Mesendoderm (in vitro differentiated cells): ENCODE results near the gene KDM3A.

Experiments
- DNase-seq: peaks from one replicate; pipeline ENCODE4 v3.0.0; 2013
- H2AK5ac ChIP-seq: 2 replicates; pipeline ENCODE4 v1.6.1; 2013; ENCODE audit warnings: low read length, inconsistent platforms
- H2BK120ac ChIP-seq: 2 replicates; pipeline ENCODE4 v1.6.1; 2013; ENCODE audit warnings: low read depth, mild to moderate bottlenecking, low read length, moderate library complexity, mixed read lengths
- H2BK15ac ChIP-seq: replicated peaks from 2 replicates; pipeline ENCODE4 v1.6.1; 2013; ENCODE audit warnings: low read depth, mild to moderate bottlenecking, moderate library complexity
- H2BK5ac ChIP-seq: 2 replicates; pipeline ENCODE4 v1.6.1; 2013; ENCODE audit warnings: low read length, inconsistent platforms
- H3K18ac ChIP-seq: 2 replicates; pipeline ENCODE4 v1.6.1; 2013; ENCODE audit warnings: mild to moderate bottlenecking, low read length, mixed read lengths
- H3K23ac ChIP-seq: one replicate; pipeline ENCODE4 v1.6.1; 2013; ENCODE audit warnings: low read length
- H3K27ac ChIP-seq: 2 replicates; pipeline ENCODE4 v1.5.1; 2013; ENCODE audit warnings: low read depth, mild to moderate bottlenecking, inconsistent platforms, low read length, moderate library complexity
- H3K27me3 ChIP-seq: 2 replicates; pipeline ENCODE4 v1.6.1; 2013; ENCODE audit warnings: low read length, control low read depth, mild to moderate bottlenecking, inconsistent platforms; ENCODE audit not compliant: insufficient read depth, poor library complexity
- H3K36me3 ChIP-seq: 2 replicates; pipeline ENCODE4 v1.6.1; 2013; ENCODE audit warnings: low read length, inconsistent platforms; ENCODE audit not compliant: control insufficient read depth, insufficient read depth
- H3K4ac ChIP-seq: one replicate; pipeline ENCODE4 v1.6.1; 2013; ENCODE audit warnings: low read depth, mild to moderate bottlenecking, low read length, moderate library complexity
- H3K4me1 ChIP-seq: 2 replicates; pipeline ENCODE4 v1.6.1; 2013; ENCODE audit warnings: low read depth, low read length, inconsistent platforms; ENCODE audit not compliant: control insufficient read depth
- H3K4me2 ChIP-seq: 2 replicates; pipeline ENCODE4 v1.6.1; 2013; ENCODE audit warnings: low read length
- H3K4me3 ChIP-seq: 2 replicates; pipeline ENCODE4 v1.5.1; 2013; ENCODE audit warnings: mild to moderate bottlenecking, low read length
- H3K56ac ChIP-seq: one replicate; pipeline ENCODE4 v1.6.1; 2013; ENCODE audit warnings: low read length
- H3K79me1 ChIP-seq: 2 replicates; pipeline ENCODE4 v1.6.1; 2013; ENCODE audit warnings: low read length, inconsistent platforms
- H3K79me2 ChIP-seq: 2 replicates; pipeline ENCODE4 v1.6.1; 2013; ENCODE audit warnings: mild to moderate bottlenecking, low read length; ENCODE audit not compliant: control insufficient read depth, insufficient read depth
- H3K9ac ChIP-seq: 2 replicates; pipeline ENCODE4 v1.6.1; 2013; ENCODE audit warnings: low read length, inconsistent platforms
- H4K5ac ChIP-seq: one replicate; pipeline ENCODE4 v1.6.1; 2013; ENCODE audit warnings: low read length
- H4K8ac ChIP-seq: one replicate; pipeline ENCODE4 v1.6.1; 2013; ENCODE audit warnings: low read depth, mild to moderate bottlenecking, control low read depth, low read length, moderate library complexity
- WGBS: extraction: QIAGEN DNeasy Blood & Tissue Kit; methylation state at CpG from one replicate; pipeline ENCODE4 v1.1.7; 2013; ENCODE audit warnings: low lambda C conversion rate, missing lambda C conversion rate; ENCODE audit not compliant: insufficient coverage; ENCODE audit errors: extremely low coverage; 5-methylcytosine and 5-hydroxymethylcytosine counted together

Gene KDM3A

GRCh38 chr2:86398500-86399474 is 42.4 kb upstream of the KDM3A start:
- no peak overlapping the region for H2BK15ac ChIP-seq
- H3K79me1 ChIP-seq = no peaks in the 10 kb centered on the region
- DNase-seq = no peak
- H3K36me3 ChIP-seq = no peaks in the 10 kb centered on the region
- no peak overlapping the region for H3K4ac ChIP-seq
- H3K18ac ChIP-seq = no peak overlapping the region
- H3K27me3 ChIP-seq = no peaks in the 10 kb centered on the region
- no peaks in the 10 kb centered on the region for H3K79me2 ChIP-seq
- no peak overlapping the region for H3K56ac ChIP-seq
- no peak overlapping the region for H3K23ac ChIP-seq
- H2BK5ac ChIP-seq = no peak overlapping the region
- H2BK120ac ChIP-seq = no peak overlapping the region
- no peak overlapping the region for H3K27ac ChIP-seq
- no CpG with 5 or more reads among the region's 7 CpGs for WGBS
- H3K4me1 ChIP-seq = no peaks in the 10 kb centered on the region
- no peak overlapping the region for H3K4me3 ChIP-seq
- H4K5ac ChIP-seq = no peak overlapping the region
- no peak overlapping the region for H4K8ac ChIP-seq
- no peak overlapping the region for H3K4me2 ChIP-seq
- no peak overlapping the region for H2AK5ac ChIP-seq
- H3K9ac ChIP-seq = no peak overlapping the region

GRCh38 chr2:86400321-86400720 is 40.9 kb upstream of the KDM3A start:
- Histone ChIP-seq H3K4me2 (no peak overlapping the region), H3K27ac (no peak overlapping the region), H3K9ac (no peak overlapping the region), H3K4me1 (no peaks in the 10 kb centered on the region), H4K5ac (no peak overlapping the region), H2BK120ac (no peak overlapping the region), H4K8ac (no peak overlapping the region), H2BK15ac (no peak overlapping the region), H3K27me3 (no peaks in the 10 kb centered on the region), H3K36me3 (no peaks in the 10 kb centered on the region), H3K18ac (no peak overlapping the region), H3K23ac (no peak overlapping the region), H2AK5ac (no peak overlapping the region), H3K79me2 (no peaks in the 10 kb centered on the region), H3K56ac (no peak overlapping the region), H3K79me1 (no peaks in the 10 kb centered on the region), H3K4ac (no peak overlapping the region), H2BK5ac (no peak overlapping the region), H3K4me3 (no peak overlapping the region)
- no peak for DNase-seq
- WGBS = no CpG with 5 or more reads among the region's 1 CpG

GRCh38 chr2:86410581-86410980 is 30.6 kb upstream of the KDM3A start:
- no peak overlapping the region for H2BK15ac ChIP-seq
- H3K27ac ChIP-seq = no peak overlapping the region
- H3K4me1 ChIP-seq = no peaks in the 10 kb centered on the region
- no peak overlapping the region for H3K18ac ChIP-seq
- H3K4me3 ChIP-seq = no peak overlapping the region
- H2AK5ac ChIP-seq = no peak overlapping the region
- no peak overlapping the region for H3K23ac ChIP-seq
- no peak overlapping the region for H3K9ac ChIP-seq
- no peak overlapping the region for H4K5ac ChIP-seq
- no peaks in the 10 kb centered on the region for H3K79me2 ChIP-seq
- no peak overlapping the region for H4K8ac ChIP-seq
- no peaks in the 10 kb centered on the region for H3K79me1 ChIP-seq
- no peak overlapping the region for H3K4me2 ChIP-seq
- H3K4ac ChIP-seq = no peak overlapping the region
- H3K27me3 ChIP-seq = no peaks in the 10 kb centered on the region
- H3K56ac ChIP-seq = no peak overlapping the region
- H3K36me3 ChIP-seq = no peaks in the 10 kb centered on the region
- H2BK5ac ChIP-seq = no peak overlapping the region
- no peak for DNase-seq
- H2BK120ac ChIP-seq = no peak overlapping the region

GRCh38 chr2:86411396-86411795 is 29.8 kb upstream of the KDM3A start:
- no peak overlapping the region for H3K4me3 ChIP-seq
- H3K18ac ChIP-seq = no peak overlapping the region
- DNase-seq = no peak
- H3K4me2 ChIP-seq = no peak overlapping the region
- H3K56ac ChIP-seq = no peak overlapping the region
- no peak overlapping the region for H3K27ac ChIP-seq
- no peak overlapping the region for H4K5ac ChIP-seq
- H3K36me3 ChIP-seq = no peaks in the 10 kb centered on the region
- H3K79me1 ChIP-seq = no peaks in the 10 kb centered on the region
- no peaks in the 10 kb centered on the region for H3K4me1 ChIP-seq
- H2BK15ac ChIP-seq = no peak overlapping the region
- no CpG with 5 or more reads among the region's 6 CpGs for WGBS
- H3K4ac ChIP-seq = no peak overlapping the region
- no peak overlapping the region for H2BK5ac ChIP-seq
- H3K9ac ChIP-seq = no peak overlapping the region
- no peak overlapping the region for H3K23ac ChIP-seq
- H2AK5ac ChIP-seq = no peak overlapping the region
- no peaks in the 10 kb centered on the region for H3K27me3 ChIP-seq
- no peak overlapping the region for H2BK120ac ChIP-seq
- no peak overlapping the region for H4K8ac ChIP-seq
- H3K79me2 ChIP-seq = no peaks in the 10 kb centered on the region

GRCh38 chr2:86412007-86412406 is 29.2 kb upstream of the KDM3A start:
- WGBS = 100% methylated on average over 3 of the region's 3 CpGs
- Histone ChIP-seq H3K36me3 (no peaks in the 10 kb centered on the region), H4K8ac (no peak overlapping the region), H3K56ac (no peak overlapping the region), H3K27me3 (no peaks in the 10 kb centered on the region), H4K5ac (no peak overlapping the region), H3K79me2 (no peaks in the 10 kb centered on the region), H3K18ac (no peak overlapping the region), H2AK5ac (no peak overlapping the region), H3K4me1 (no peaks in the 10 kb centered on the region), H2BK120ac (no peak overlapping the region), H2BK5ac (no peak overlapping the region), H3K4me2 (no peak overlapping the region), H3K9ac (no peak overlapping the region), H3K4ac (no peak overlapping the region), H3K23ac (no peak overlapping the region), H2BK15ac (no peak overlapping the region), H3K79me1 (no peaks in the 10 kb centered on the region), H3K4me3 (no peak overlapping the region), H3K27ac (no peak overlapping the region)
- DNase-seq = no peak
